Chondrocyte (in vitro differentiated cells): ENCODE results near the gene AHDC1. TPM values are rescaled to one million over a fixed set of nuclear protein-coding genes. Genes with fewer than 3 reads are reported as not detected.
A peak's percentile ranks its signal among the peaks of the same experiment; 100 is the strongest.

Experiments
- DNase-seq: peaks from one replicate; pipeline ENCODE4 v3.0.0; 2021; ENCODE audit warnings: mixed read lengths, low spot score
- H3K27ac Mint-ChIP-seq: one replicate; pipeline ENCODE4 v1.8.0; 2021; ENCODE audit warnings: mild to moderate bottlenecking, moderate library complexity, mixed read lengths; ENCODE audit not compliant: unreplicated experiment
- H3K27me3 Mint-ChIP-seq: 2 replicates; pipeline ENCODE4 v1.8.0; 2021; ENCODE audit warnings: low read depth, mixed read lengths
- H3K36me3 Mint-ChIP-seq: 2 replicates; pipeline ENCODE4 v1.8.0; 2021; ENCODE audit warnings: low read depth, mixed read lengths
- H3K4me1 Mint-ChIP-seq: 2 replicates; pipeline ENCODE4 v1.8.0; 2021; ENCODE audit warnings: low read depth, mild to moderate bottlenecking, mixed read lengths
- H3K4me3 Mint-ChIP-seq: one replicate; pipeline ENCODE4 v1.8.0; 2021; ENCODE audit warnings: mild to moderate bottlenecking, moderate library complexity, mixed read lengths; ENCODE audit not compliant: unreplicated experiment
- H3K9me3 Mint-ChIP-seq: 2 replicates; pipeline ENCODE4 v1.8.0; 2021; ENCODE audit warnings: low read depth, mixed read lengths
- CTCF ChIP-seq: fragments of 200-600 bp; sonication (generic); IDR thresholded peaks from 2 replicates; pipeline ENCODE4 v1.5.0; 2021; ENCODE audit warnings: antibody characterized with exemption, mild to moderate bottlenecking, moderate library complexity
- total RNA-seq: library from RNA; stranded (reverse); gene quantifications from 3 replicates; pipeline ENCODE4 v1.2.1, GENCODE V29; 2021

Gene AHDC1
- total RNA-seq, 1 donor from 2014 or later: 61.8 TPM

DNA sequence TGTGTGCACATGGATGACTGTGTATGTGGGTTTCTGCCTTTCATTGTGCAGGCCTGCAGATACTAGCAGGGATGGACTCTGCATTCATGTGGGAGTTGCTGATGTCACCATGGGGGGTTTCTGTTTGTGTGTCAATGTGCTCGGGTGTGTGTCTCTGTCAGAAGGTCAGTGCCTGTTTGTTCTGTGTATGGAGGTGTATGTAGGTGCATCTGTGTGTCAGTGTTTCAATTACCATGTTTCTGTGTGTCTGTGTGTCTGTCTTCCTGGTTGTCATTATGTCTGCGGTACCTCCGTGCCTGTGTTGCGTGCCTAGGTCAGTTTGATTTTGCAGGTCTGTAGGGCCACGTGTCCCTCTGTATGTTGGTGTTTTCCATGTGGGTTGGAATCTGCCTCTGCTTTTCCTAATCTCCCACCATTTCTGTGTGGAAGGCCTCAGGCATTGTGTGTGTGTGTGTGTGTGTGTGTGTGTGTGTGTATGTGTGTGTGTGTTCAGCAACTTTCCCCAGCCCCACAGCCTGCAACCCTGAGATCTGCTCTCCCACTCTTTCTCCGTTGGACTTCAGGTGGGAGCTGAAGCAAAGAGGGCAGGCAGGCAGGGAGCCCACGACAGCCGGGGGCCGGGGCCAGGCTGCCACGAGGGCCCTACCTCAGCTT is 77.2 kb downstream of the AHDC1 start:
- Mint-ChIP-seq H3K4me3 (peak overlapping the region; percentile 29), H3K4me1 (peaks cover 71% of the 10 kb centered on the region), H3K27me3 (no peaks in the 10 kb centered on the region), H3K36me3 (peaks cover 4% of the 10 kb centered on the region), H3K27ac (peak overlapping the region; percentile 81), H3K9me3 (no peaks in the 10 kb centered on the region)
- DNase-seq: no peak
- no peak for TF ChIP-seq CTCF

- Mint-ChIP-seq H3K4me3 (peak overlapping the region; percentile 29), H3K4me1 (peaks cover 82% of the 10 kb centered on the region), H3K9me3 (no peaks in the 10 kb centered on the region), H3K36me3 (peaks cover 4% of the 10 kb centered on the region), H3K27ac (peak overlapping the region; percentile 43), H3K27me3 (no peaks in the 10 kb centered on the region)
- TF ChIP-seq CTCF: no peak
- no peak for DNase-seq
Observed at GRCh38 chr1:27525296-27526272, 78.4 kb downstream of the AHDC1 start.

GRCh38 chr1:27523337-27524020 is 80.5 kb downstream of the AHDC1 start:
- Mint-ChIP-seq H3K27me3 (no peaks in the 10 kb centered on the region), H3K4me3 (no peak overlapping the region)
- DNase-seq: no peak

GRCh38 chr1:27522432-27523336 is 81.3 kb downstream of the AHDC1 start:
- DNase-seq: no peak
- no peak overlapping the region for H3K4me3 Mint-ChIP-seq

More at GRCh38 chr1:27523337-27524020, 80.5 kb downstream of the AHDC1 start:
- TF ChIP-seq CTCF: peak; percentile 28
- no peaks in the 10 kb centered on the region for H3K36me3 Mint-ChIP-seq
- no peaks in the 10 kb centered on the region for H3K9me3 Mint-ChIP-seq
- peaks cover 82% of the 10 kb centered on the region for H3K4me1 Mint-ChIP-seq
- peak overlapping the region; percentile 64 for H3K27ac Mint-ChIP-seq

More at GRCh38 chr1:27522432-27523336, 81.3 kb downstream of the AHDC1 start:
- TF ChIP-seq CTCF: peak; percentile 70
- Mint-ChIP-seq H3K4me1 (peaks cover 85% of the 10 kb centered on the region), H3K27ac (peak overlapping the region; percentile 62), H3K27me3 (no peaks in the 10 kb centered on the region), H3K36me3 (no peaks in the 10 kb centered on the region), H3K9me3 (no peaks in the 10 kb centered on the region)
